H1 (cell line): ENCODE data around the gene GATA5. TPM values are rescaled to one million over a fixed set of nuclear protein-coding genes. Genes with fewer than 3 reads are reported as not detected.

Source experiments
- CTCF ChIA-PET: fragments of 300-600 bp; sonication (Branson Sonifier 250); formaldehyde crosslinking; loops from one replicate; lab custom pipeline; 2021; ENCODE audit not compliant: partially characterized antibody; lab: Charles Lee
- POLR2A ChIA-PET: fragments of 300-600 bp; sonication (Branson Sonifier 250); formaldehyde crosslinking; loops from one replicate; lab custom pipeline; 2021; ENCODE audit warnings: inconsistent platforms; ENCODE audit not compliant: partially characterized antibody; lab: Charles Lee
- DNase-seq, 2 experiments: peaks; one replicate each; pipeline versions ENCODE4 v3.0.0 to v3.0.0-alpha.2; 2010 to 2022; ENCODE audit warnings: low spot score in 2 of 2, low read depth in 1 of 2, mixed read lengths in 1 of 2
- FAIRE-seq: peaks from 2 replicates; lab custom pipeline; 2011; peaks lifted over from hg19 to GRCh38; lab: Jason Lieb, UNC
- H2AFZ ChIP-seq: 2 replicates; pipeline ENCODE4 v1.8.1; 2012; ENCODE audit warnings: low read length, inconsistent platforms
- H2AK5ac ChIP-seq: 2 replicates; pipeline ENCODE4 v1.6.1; 2013; ENCODE audit warnings: low read depth, low read length
- H2BK120ac ChIP-seq: replicated peaks from 2 replicates; pipeline ENCODE3; 2013; ENCODE audit warnings: low read depth, low read length, inconsistent platforms
- H2BK12ac ChIP-seq: 2 replicates; pipeline ENCODE4 v1.6.1; 2013; ENCODE audit warnings: low read depth, low read length
- H2BK15ac ChIP-seq: 2 replicates; pipeline ENCODE4 v1.6.1; 2013; ENCODE audit warnings: low read length
- H2BK20ac ChIP-seq: 2 replicates; pipeline ENCODE4 v1.6.1; 2013; ENCODE audit warnings: low read length
- H2BK5ac ChIP-seq: 2 replicates; pipeline ENCODE4 v1.6.1; 2013; ENCODE audit warnings: low read depth, low read length
- H3K14ac ChIP-seq: 2 replicates; pipeline ENCODE4 v1.6.1; 2013; ENCODE audit warnings: inconsistent platforms; ENCODE audit not compliant: insufficient read length
- H3K18ac ChIP-seq: 2 replicates; pipeline ENCODE4 v1.6.1; 2013; ENCODE audit warnings: low read length; ENCODE audit errors: extremely low read depth
- H3K23ac ChIP-seq: 2 replicates; pipeline ENCODE4 v1.6.1; 2013; ENCODE audit warnings: inconsistent platforms; ENCODE audit not compliant: insufficient read length
- H3K23me2 ChIP-seq: 2 replicates; pipeline ENCODE4 v1.6.1; 2013; ENCODE audit warnings: low read depth, low read length
- H3K27ac ChIP-seq: 2 replicates; pipeline ENCODE4 v1.6.1; 2011; ENCODE audit warnings: low read depth, low read length, inconsistent platforms
- H3K27me3 ChIP-seq, 4 experiments: replicated peaks in 1 of 4; 1 replicate in 1 of 4; 2 replicates in 3 of 4; pipeline versions ENCODE4 v1.6.1 to v1.8.1; 2011 to 2013; ENCODE audit warnings: low read length in 3 of 4, mild to moderate bottlenecking in 3 of 4, inconsistent platforms in 2 of 4, mixed read lengths in 2 of 4, moderate library complexity in 1 of 4; ENCODE audit not compliant: control insufficient read depth in 3 of 4, insufficient read depth in 3 of 4; ENCODE audit errors: extremely low read depth in 1 of 4
- H3K36me3 ChIP-seq, 4 experiments: 2 replicates each; pipeline versions ENCODE4 v1.6.1 to v1.8.1; 2011 to 2013; ENCODE audit warnings: mild to moderate bottlenecking in 4 of 4, low read length in 3 of 4, moderate library complexity in 2 of 4, control low read depth in 1 of 4, inconsistent platforms in 1 of 4; ENCODE audit not compliant: insufficient read depth in 4 of 4, control insufficient read depth in 2 of 4
- H3K4ac ChIP-seq: replicated peaks from 2 replicates; pipeline ENCODE3; 2013; ENCODE audit warnings: low read length, low read depth, mixed read lengths, inconsistent platforms; ENCODE audit not compliant: insufficient read length
- H3K4me1 ChIP-seq, 4 experiments: replicated peaks in 1 of 4; 1 replicate in 1 of 4; 2 replicates in 3 of 4; pipeline versions ENCODE4 v1.6.1 to v1.8.1; 2011 to 2013; ENCODE audit warnings: low read length in 3 of 4, inconsistent platforms in 2 of 4, mixed read lengths in 1 of 4; ENCODE audit not compliant: insufficient read depth in 4 of 4, control insufficient read depth in 3 of 4
- H3K4me2 ChIP-seq, 2 experiments: 2 replicates each; pipeline versions ENCODE4 v1.6.1 to v1.8.1; 2011 to 2013; ENCODE audit warnings: low read depth in 2 of 2, low read length in 2 of 2, control low read depth in 1 of 2, inconsistent platforms in 1 of 2, mild to moderate bottlenecking in 1 of 2; ENCODE audit not compliant: insufficient read depth in 1 of 2
- H3K4me3 ChIP-seq, 4 experiments: fragments of 200-600, 300-600 bp in 1 of 4; sonication (generic), shearing (Covaris generic), sonication (Bioruptor Twin) in 1 of 4; 2 replicates each; pipeline versions ENCODE4 v1.5.1 to v1.8.1; 2011 to 2016; ENCODE audit warnings: low read length in 4 of 4, low read depth in 3 of 4, control low read depth in 2 of 4, inconsistent platforms in 2 of 4, mild to moderate bottlenecking in 2 of 4, mixed read lengths in 1 of 4, moderate library complexity in 1 of 4; ENCODE audit not compliant: insufficient read depth in 2 of 4; ENCODE audit errors: extremely low read depth in 1 of 4
- H3K56ac ChIP-seq: replicated peaks from 2 replicates; pipeline ENCODE3; 2013; ENCODE audit warnings: low read depth, mild to moderate bottlenecking, mixed read lengths, low read length, inconsistent platforms; ENCODE audit not compliant: insufficient read length
- H3K79me1 ChIP-seq: 2 replicates; pipeline ENCODE4 v1.6.1; 2013; ENCODE audit warnings: low read depth, low read length, control low read depth
- H3K79me2 ChIP-seq, 2 experiments: 2 replicates each; pipeline versions ENCODE4 v1.6.1 to v1.8.1; 2012 to 2013; ENCODE audit warnings: low read length in 2 of 2, mild to moderate bottlenecking in 2 of 2, inconsistent platforms in 1 of 2; ENCODE audit not compliant: insufficient read depth in 2 of 2, control insufficient read depth in 1 of 2
- H3K9ac ChIP-seq, 4 experiments: replicated peaks in 1 of 4; 1 replicate in 1 of 4; 2 replicates in 3 of 4; pipeline versions ENCODE4 v1.6.1 to v1.8.1; 2011 to 2013; ENCODE audit warnings: low read depth in 3 of 4, low read length in 3 of 4, control low read depth in 2 of 4, mild to moderate bottlenecking in 2 of 4, moderate library complexity in 2 of 4, inconsistent platforms in 1 of 4; ENCODE audit errors: extremely low read depth in 1 of 4
- H3K9me3 ChIP-seq, 2 experiments: 2 replicates each; pipeline versions ENCODE4 v1.6.1 to v1.8.1; 2012 to 2013; ENCODE audit warnings: mild to moderate bottlenecking in 2 of 2, moderate library complexity in 2 of 2, control low read depth in 1 of 2, inconsistent platforms in 1 of 2, low read depth in 1 of 2, low read length in 1 of 2, mixed read lengths in 1 of 2; ENCODE audit not compliant: insufficient read depth in 2 of 2
- H4K20me1 ChIP-seq, 2 experiments: replicated peaks in 1 of 2; 2 replicates each; pipeline versions ENCODE3 to v1.8.1; 2011 to 2013; ENCODE audit warnings: inconsistent platforms in 2 of 2, low read length in 2 of 2, mild to moderate bottlenecking in 1 of 2; ENCODE audit not compliant: insufficient read depth in 2 of 2, control insufficient read depth in 1 of 2
- H4K5ac ChIP-seq: 2 replicates; pipeline ENCODE4 v1.6.1; 2013; ENCODE audit warnings: low read length, low read depth, mixed read lengths, inconsistent platforms; ENCODE audit not compliant: insufficient read length
- H4K8ac ChIP-seq: 2 replicates; pipeline ENCODE4 v1.8.0; 2013; ENCODE audit warnings: mild to moderate bottlenecking, moderate library complexity, low read length, inconsistent platforms; ENCODE audit not compliant: insufficient read depth; ENCODE audit errors: extremely low read depth
- H4K91ac ChIP-seq: replicated peaks from 2 replicates; pipeline ENCODE3; 2013; ENCODE audit warnings: low read length, mixed read lengths, inconsistent platforms; ENCODE audit not compliant: insufficient read length
- CTCF ChIP-seq, 3 experiments: IDR thresholded peaks; 1 replicate in 2 of 3; 2 replicates in 1 of 3; pipeline versions ENCODE4 v1.5.1 to v1.6.1; 2011; ENCODE audit warnings: low read length in 3 of 3, mild to moderate bottlenecking in 3 of 3, inconsistent platforms in 2 of 3, low read depth in 1 of 3, moderate library complexity in 1 of 3; ENCODE audit not compliant: insufficient read depth in 1 of 3; ENCODE audit errors: control extremely low read depth in 1 of 3
- MAFK ChIP-seq: IDR thresholded peaks from 2 replicates; pipeline ENCODE4 v1.6.1; 2012; ENCODE audit warnings: low read depth, mild to moderate bottlenecking, improper control_type of control experiment, low read length
- RAD21 ChIP-seq, 2 experiments: IDR thresholded peaks in 1 of 2; conservative IDR thresholded peaks in 1 of 2; 2 replicates each; pipeline ENCODE4 v1.6.1; 2011; ENCODE audit warnings: low read depth in 2 of 2, low read length in 2 of 2, improper control_type of control experiment in 1 of 2, inconsistent platforms in 1 of 2, mild to moderate bottlenecking in 1 of 2, moderate library complexity in 1 of 2
- whole genome bisulfite sequencing, 2 experiments: shearing (Covaris generic) in 1 of 2; methylation state at CpG; one replicate each; pipeline versions ENCODE4 v1.1.6 to v1.1.7; 2013 to 2015; ENCODE audit warnings: low lambda C conversion rate in 2 of 2, mixed read lengths in 2 of 2, inconsistent platforms in 1 of 2, low coverage in 1 of 2, missing lambda C conversion rate in 1 of 2; ENCODE audit not compliant: insufficient replicate concordance in 2 of 2, insufficient coverage in 1 of 2, insufficient read length in 1 of 2; ENCODE audit errors: extremely low coverage in 1 of 2, missing lambda C conversion rate in 1 of 2; 5-methylcytosine and 5-hydroxymethylcytosine counted together
- polyA plus RNA-seq, 7 experiments: library from polyadenylated mRNA; depleted of rRNA in 3 of 7; stranded (reverse) in 5 of 7; unstranded in 2 of 7; fragments of >200 nt in 5 of 7; fragments of 200-250 nt in 2 of 7; gene quantifications; 1 replicate in 5 of 7; 2 replicates in 1 of 7; 4 replicates in 1 of 7; pipeline versions ENCODE4 v1.2.1 to v1.2.3, GENCODE V29; 2011 to 2013; ENCODE audit warnings: missing spikeins in 2 of 7, mixed read lengths in 2 of 7
- total RNA-seq: library from RNA; stranded (reverse); fragmentation: NEBNext Ultra II Directional; extraction: Animal tissue kit (Norgen Biotek cat#: 25700); gene quantifications from 2 replicates; pipeline ENCODE4 v1.2.1, GENCODE V29; 2021

GATA5 gene
- total and polyA plus RNA-seq, 2 of the 8 experiments (the other 6 are each of a cell fraction or from before 2014, with no cell fraction given) = 0.08 to 0.11 TPM

- no peaks in the 10 kb centered on the region for H3K36me3 ChIP-seq
- no peaks in the 10 kb centered on the region for H3K79me1 ChIP-seq
- H3K14ac ChIP-seq = no peak overlapping the region
- no peak overlapping the region for H2AFZ ChIP-seq
- no peak overlapping the region for H4K5ac ChIP-seq
- H3K27ac ChIP-seq = no peak overlapping the region
- H4K8ac ChIP-seq = 0 out of 2 replicates have a peak overlapping the region, but pooled peaks have one; percentile 0
- no peak overlapping the region for H3K23ac ChIP-seq
- DNase-seq = peak in 1 of 2 experiments; percentile 83
- peaks cover 0 to 5% (median 2%) of the 10 kb centered on the region in 4 experiments; a peak in 2 of 7 replicates for H3K27me3 ChIP-seq
- H2BK120ac ChIP-seq = no peak overlapping the region
- H3K9me3 ChIP-seq = no peaks in the 10 kb centered on the region; a peak in 1 of 4 replicates
- H2BK20ac ChIP-seq = no peak overlapping the region
- no peak for TF ChIP-seq MAFK
- TF ChIP-seq CTCF (IDR thresholded peaks at IDR 0.05; ENCODE audit: control extremely low read depth in 1 of 3, insufficient read depth in 1 of 3, low read depth in 1 of 3, low read length in 3 of 3) = peak; percentile 46 to 69 (median 68)
- TF ChIP-seq RAD21 (IDR thresholded peaks at IDR 0.05 in 1 of 2, conservative IDR thresholded peaks at IDR 0.05 in 1 of 2; ENCODE audit: low read depth in 2 of 2, low read length in 2 of 2) = peak; percentile 49 to 62; a peak in 3 of 4 replicates
- TF ChIP-seq, all 59 proteins: peak for 2
- Histone ChIP-seq H2BK5ac (no peak overlapping the region), H3K4ac (no peak overlapping the region), H3K79me2 (no peaks in the 10 kb centered on the region), H3K18ac (no peak overlapping the region; the same call in 1 of the 2 replicates), H2AK5ac (no peak overlapping the region), H3K56ac (no peak overlapping the region), H3K9ac (no peak overlapping the region), H2BK15ac (no peak overlapping the region), H4K20me1 (peaks cover 0 to 3% of the 10 kb centered on the region in 2 experiments), H3K23me2 (peaks cover 5% of the 10 kb centered on the region; the same call in 1 of the 2 replicates), H3K4me2 (peak overlapping the region in 1 of 2 experiments; percentile 2; a peak in 1 of 4 replicates), H4K91ac (no peak overlapping the region), H3K4me3 (no peak overlapping the region), H2BK12ac (no peak overlapping the region; the same call in 1 of the 2 replicates), H3K4me1 (peaks cover 0 to 14% (median 3%) of the 10 kb centered on the region in 4 experiments; a peak in 4 of 7 replicates)
- WGBS, 2 experiments = 56% methylated on average over 29 of the region's 32 CpGs; no CpG with 5 or more reads in 1 of the 2 experiments
- FAIRE-seq = no peak
- ChIA-PET POLR2A (no interaction called here), CTCF (interaction anchor here (1.0 to 8.3 kb wide), 9 partner anchors 9 to 120 kb away, joined by 3 to 68 read pairs (median 7); no protein-coding TSS in a partner anchor)
Observed at GRCh38 chr20:62496568-62497218, 20.9 kb upstream of the GATA5 start.
